NCI-H2029 treated with DMSO at 0.1 percent for 48 hours (cell line): ENCODE data around the gene ST6GALNAC1.
"Not testable (repeated sequence)": the region's sequence is repeated elsewhere in the genome, so short reads cannot be mapped to it uniquely, and the experiment has no call there.

Experiments
- DNase-seq: peaks from one replicate; lab custom pipeline; 2025; lab: John Stamatoyannopoulos, UW

Gene ST6GALNAC1

DNA sequence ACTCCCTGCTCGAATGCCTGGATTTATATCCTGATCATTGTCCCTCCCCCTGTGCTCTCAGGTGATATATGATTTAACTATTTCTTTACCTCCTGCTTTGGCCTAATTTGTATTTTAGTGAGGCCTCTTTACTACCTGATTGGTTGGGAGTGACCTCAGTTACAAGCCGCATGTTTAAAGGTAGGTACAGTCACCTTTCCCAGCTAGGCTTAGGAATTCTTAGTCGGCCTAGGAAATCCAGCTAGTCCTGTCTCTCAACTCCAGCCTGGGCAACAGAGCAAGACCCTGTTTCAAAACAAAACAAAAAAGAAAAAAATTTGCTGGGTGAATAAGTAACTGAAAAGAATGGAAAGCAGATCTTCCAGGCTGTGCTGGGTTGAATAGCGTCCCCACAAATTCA lies 31.1 kb downstream of the ST6GALNAC1 start:
- no peak for DNase-seq

DNA sequence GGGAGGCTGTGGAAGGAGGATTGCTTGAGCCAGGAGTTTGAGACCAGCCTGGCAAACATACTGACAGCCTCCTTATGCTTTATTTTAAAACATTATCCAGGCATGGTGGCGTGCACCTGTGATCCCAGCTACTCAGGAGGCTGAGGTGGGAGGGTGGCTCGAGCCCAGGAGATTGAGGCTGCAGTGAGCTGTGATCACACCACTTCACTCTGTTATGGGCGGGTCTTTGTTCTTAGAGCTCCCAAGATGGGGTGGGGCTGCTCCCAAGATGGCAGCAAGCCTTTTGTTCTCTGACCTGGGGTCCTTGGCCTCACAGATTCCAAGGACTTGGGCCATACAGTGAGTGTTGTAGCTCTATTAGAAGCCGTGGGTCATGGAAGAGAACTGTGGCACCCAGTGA lies 31.8 kb downstream of the ST6GALNAC1 start:
- DNase-seq: no peak

DNA sequence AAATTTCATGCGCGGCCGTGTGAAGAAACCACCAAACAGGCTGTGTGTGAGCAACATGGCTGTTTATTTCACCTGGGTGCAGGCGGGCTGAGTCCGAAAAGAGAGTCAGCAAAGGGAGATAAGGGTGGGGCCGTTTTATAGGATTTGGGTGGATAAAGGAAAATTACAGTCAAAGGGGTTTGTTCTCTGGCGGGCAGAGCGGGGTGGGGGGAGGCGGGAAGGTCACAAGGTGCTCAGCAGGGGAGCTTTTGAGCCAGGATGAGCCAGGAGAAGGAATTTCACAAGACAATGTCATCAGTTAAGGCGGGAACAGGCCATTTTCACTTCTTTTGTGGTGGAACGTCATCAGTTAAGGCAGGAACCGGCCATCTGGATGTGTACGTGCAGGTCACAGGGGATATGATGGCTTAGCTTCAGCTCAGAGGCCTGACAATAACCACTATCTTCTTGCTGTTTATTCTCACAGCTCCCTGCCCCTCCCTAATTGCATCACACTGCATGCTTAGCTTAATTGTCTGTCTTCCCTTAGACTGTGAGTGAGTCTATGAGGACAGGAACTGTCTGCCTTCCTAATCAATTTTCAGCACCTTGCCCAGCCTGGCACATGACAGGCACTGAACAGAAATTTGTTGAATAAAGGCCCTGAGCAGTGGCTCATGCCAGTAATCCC lies 32.3 kb downstream of the ST6GALNAC1 start:
- DNase-seq: not testable (repeated sequence)

DNA sequence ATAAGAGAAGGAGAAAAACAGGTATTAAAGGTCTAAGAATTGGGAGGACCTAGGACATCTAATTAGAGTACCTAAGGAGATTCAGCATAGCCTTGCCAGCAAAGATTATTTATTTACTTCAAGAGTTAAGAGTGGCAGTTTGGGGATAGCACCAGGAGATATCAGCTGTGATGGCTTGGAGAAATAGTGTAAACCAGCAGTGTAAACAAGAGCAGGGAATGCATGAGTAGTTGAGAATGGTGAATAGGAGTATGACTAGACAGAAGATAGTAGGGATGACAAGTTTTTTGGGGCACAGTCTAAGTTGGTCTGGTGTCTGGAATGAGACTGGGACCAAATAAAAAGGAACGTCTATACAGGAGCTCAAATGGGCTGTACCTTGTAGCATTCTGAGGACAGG lies 36.9 kb downstream of the ST6GALNAC1 start:
- DNase-seq: not testable (repeated sequence)

DNA sequence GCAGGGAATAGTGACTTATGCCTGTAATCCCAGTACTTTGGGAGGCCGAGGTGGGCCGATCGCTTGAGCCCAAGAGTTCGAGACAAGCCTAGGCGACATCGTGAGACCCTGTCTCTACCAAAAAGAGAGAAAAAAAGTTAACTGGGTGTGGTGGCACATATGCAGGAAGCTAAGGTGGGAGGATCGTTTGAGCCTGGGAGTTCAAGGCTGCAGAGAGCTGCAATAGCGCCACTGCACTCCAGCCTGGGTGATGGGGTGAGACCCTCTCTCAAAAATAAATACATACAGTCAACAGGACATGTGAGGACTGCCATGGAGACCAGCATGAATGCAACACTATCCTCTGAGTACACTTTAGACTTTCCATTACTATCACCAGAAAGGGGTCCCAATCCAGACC lies 42.5 kb downstream of the ST6GALNAC1 start:
- no peak for DNase-seq

DNA sequence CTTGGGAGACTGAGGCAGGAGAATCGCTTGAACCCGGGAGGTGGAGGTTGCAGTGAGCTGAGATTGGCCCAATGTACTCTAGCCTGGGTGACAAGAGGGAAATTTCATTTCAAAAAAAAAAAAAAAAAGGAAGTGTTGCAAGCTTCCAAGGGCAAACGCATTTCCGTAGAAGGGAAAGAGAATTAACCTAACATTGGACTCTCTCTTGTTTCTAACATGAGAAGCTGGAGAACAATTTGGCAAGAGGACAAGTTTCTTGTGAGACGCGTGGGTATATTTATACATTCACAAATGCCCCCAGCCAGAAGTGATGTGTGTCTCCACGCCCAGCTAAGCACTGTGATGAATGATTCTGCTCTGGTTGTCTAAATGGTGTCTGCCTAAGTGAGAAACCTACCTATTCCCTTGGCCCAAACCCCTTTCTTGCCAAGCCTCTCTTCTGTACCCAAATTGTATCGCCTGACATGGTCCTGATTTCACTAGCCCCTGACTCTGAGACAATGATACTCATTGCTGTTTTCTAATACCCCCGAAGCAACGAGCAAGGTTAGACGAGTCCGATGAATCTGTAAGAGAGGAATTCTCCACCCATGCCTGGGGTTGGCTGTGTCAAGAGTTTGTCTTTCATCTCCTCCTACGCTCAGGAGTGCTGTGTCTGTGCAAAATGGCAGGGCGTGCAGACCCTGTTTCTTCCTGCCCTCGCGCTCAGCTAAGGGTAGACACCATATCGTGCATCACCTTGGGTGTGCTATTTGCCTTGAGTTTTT lies 43.7 kb downstream of the ST6GALNAC1 start:
- DNase-seq: no peak

DNA sequence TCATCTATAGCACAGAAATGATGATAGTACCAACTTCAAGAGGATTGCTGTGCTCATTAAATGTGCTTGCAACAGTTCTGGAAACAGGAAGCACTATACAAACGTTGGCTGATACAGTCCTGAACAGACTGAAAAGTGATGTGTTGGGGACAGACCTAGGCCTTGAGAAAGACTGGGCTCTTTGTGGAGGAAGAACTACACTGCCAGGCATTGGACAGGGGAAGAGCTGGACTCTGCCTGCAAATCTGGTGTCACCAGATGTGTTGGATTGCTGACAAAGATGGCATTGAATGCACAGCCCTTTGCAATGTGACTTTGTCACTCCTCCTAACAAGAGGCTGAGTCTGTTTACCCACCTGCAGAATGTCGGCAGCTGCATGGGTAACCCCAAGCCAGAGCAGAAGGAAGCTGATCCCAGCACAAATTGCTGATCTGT lies 45.5 kb downstream of the ST6GALNAC1 start:
- peak; percentile 35 for DNase-seq

DNA sequence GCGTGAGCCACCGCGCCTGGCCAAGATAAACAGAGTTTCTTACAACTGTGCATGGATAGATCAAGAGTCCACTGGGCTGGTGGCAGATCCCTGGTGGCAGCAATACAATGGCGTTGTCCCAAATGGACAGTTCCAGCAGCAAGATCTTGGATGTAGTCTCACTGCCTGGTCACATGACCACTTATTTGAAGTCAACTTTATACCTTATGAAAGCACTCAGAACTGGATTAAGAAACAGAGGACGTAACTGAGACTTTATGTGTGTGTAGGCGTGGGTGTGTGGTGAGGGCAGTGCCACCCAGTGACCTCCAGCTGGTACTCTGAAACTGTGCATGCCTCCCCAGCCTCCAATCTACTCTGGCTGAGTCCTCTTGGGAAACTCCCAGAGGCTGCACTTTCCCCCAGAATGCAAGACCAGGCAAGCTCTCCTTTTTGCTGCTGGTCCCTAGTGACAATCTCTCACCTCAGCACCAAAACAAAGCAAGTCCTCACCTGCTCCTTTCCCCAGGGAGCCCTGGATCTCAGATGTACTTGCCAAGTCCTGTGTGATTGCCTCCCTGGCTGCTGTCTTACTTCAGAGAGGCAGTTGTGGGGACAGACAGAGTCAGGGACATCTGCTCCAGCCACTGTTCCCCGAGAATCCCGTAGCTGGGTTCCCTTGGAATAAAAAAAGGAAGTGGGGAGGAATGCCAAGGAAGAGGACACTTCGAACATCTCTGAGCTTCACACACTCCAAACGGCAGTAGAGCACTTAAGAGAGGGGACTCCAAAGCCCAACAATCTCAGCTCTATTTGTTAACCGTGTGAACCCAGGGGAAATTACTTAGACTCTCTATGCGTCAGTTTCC lies 46.2 kb downstream of the ST6GALNAC1 start:
- no peak for DNase-seq

DNA sequence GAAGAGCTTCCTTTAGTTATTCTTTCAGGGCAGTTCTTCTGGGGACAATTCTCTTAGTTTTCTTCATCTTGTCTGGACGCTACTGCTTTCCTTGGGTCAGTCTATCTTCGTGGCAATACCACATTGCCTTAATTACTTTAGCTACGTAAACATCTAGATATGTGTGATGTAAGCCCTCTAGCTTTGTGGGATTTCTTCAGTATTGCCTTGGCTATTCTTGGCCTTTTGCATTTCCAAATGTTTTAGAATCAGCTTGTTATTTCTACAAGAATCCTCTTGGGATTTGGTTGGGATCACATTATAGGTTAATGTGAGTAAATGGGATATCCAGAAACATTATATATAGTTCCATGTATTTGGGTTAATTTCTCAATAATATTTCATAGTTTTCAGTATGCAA lies 48.9 kb downstream of the ST6GALNAC1 start:
- DNase-seq: no peak

DNA sequence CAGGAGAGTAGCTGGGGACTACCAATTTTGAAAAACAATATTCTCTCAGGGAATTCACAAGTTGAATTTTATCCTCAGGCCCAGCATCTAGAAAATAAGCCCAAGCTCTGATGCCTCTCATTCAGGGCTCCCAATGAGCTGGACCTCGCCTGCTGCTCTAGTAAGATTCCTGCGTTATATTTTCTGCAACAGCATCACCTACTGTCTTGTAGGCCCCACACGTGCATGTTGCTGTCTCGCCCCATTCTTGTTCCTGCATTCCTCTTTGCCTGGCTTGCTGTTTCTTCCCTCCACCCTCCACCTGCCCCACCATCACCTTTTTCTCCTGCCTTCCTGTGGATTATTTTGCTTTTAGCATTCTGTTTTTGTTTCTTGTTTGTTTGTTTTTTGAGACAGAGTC lies 49.6 kb downstream of the ST6GALNAC1 start:
- DNase-seq: no peak

DNA sequence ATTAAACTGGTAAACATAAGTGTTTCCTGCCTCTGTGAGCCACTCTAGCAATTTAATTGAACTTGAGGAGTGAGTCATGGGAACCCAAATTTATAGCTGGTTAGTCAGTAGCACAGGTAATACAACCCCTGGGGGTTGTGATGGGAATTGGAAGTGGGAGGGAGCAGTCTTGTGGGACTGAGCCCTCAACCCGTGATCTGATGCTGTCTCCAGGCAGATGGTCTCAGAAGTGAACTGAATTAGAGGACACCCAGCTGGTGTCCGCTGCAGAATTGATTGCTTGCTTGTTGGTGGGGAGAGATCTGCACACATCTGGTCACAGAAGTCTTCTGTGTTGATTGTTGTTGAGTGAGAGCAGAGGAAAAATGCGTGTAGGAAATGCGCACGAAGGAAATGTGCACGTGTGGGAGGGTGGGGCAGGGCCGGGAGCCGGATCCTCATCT lies 50.2 kb downstream of the ST6GALNAC1 start:
- DNase-seq: no peak

DNA sequence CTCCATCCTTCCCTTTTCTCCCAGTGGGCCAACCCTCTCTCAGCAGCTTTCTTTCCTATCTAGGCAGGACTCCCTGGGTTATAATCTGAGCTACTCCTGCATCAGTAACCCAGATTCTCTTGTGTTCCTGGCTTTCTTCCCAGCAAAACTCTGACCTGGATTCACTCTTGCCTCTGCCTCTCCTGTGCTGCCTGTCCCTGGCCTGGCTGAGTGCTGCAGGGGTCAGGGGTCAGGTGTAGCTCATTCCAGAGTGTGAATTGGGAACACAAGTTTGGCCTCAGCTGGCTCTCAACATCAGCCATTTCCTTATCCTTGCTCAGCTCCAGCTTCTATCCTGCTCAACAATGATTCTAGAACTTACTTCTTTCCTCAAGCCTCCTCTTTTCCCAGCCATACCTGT lies 55.4 kb downstream of the ST6GALNAC1 start:
- no peak for DNase-seq

DNA sequence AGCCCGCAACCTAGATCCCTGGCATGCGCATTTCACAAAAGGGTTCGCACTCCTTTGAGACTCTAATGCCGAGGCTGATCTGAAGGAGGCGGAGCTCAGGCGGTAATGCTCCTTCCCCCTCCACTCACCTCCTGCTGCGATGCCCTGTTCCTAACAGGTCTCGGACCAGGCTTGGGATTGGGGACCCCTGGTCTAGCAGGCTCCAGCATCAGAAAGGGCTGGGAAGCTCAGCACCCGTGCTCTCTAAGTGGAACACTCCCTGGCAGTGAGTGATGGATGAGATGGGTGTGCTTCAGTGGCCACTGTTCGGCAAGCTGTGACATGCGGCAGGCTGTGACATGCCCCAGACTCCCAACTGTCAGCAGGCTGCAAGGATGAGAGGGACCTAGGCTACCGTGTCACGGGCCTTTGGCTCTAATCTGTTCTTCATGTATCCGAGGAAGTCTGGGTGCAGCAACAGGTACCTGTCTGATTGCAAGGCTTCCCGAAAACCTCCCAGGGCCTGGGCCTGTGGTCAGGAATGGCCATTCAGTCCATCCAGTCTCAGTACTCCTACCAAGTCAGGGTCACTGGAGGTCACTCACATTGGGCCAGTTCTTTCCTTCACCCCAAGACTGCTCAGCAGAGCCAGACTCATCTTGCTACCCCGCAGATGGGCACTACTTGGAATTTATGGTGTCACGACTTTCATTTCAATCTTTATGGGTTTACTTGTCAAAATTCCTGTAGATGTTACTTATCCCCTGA lies 56.6 kb downstream of the ST6GALNAC1 start:
- no peak for DNase-seq

DNA sequence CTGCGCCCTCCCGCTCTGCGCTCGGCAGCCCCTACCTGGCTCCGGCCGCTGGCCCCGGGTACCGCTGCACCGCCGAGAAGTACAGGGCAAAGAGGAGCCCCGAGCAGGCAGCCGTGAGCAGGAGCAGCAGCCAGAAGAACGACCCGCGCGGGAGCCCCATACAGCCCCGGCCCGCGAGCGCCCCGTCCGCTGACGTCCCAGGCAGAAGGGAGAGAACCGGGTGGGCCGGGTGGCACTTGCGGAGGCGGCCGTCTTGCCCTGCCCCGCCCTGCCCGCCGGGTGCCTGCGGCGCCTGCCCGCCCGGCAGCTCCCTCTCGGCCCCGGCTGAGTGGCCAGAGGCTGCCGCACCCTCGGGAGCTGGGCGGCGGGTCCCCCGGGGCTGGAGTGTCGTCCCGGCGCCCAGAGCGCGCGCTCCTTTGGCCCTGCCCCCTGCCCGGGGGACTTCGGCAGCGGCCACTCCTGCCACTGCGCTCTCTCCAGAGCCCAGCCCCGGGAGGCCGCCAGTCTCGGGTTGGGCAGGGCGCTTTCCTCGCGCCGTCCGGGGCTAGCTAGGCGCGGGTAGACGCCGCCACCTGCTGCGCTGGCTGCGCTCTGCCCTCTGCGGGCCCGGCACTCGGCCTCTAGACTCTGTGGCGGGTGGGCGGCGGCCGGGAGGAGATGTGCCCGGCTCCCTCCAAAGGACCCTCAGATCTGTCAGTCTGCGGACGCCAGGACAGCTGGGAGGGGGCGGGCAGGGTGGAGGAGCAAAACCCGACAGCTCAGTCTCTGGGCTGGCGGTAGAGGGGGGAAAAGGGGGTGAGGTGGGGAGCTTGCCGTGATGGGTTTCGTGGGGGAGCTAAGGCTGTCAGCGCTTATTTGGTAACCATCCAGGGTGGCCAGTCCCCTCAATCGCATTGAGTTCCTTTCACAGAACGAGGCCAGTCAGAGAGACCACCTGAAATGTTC lies 57.6 kb downstream of the ST6GALNAC1 start, which contains the start of gene ST6GALNAC2:
TSS of gene ST6GALNAC2 (minus strand) at position 212 of the 945 bp plus-strand sequence. CDS start at position 160, 52 bp downstream.
- no peak for DNase-seq

DNA sequence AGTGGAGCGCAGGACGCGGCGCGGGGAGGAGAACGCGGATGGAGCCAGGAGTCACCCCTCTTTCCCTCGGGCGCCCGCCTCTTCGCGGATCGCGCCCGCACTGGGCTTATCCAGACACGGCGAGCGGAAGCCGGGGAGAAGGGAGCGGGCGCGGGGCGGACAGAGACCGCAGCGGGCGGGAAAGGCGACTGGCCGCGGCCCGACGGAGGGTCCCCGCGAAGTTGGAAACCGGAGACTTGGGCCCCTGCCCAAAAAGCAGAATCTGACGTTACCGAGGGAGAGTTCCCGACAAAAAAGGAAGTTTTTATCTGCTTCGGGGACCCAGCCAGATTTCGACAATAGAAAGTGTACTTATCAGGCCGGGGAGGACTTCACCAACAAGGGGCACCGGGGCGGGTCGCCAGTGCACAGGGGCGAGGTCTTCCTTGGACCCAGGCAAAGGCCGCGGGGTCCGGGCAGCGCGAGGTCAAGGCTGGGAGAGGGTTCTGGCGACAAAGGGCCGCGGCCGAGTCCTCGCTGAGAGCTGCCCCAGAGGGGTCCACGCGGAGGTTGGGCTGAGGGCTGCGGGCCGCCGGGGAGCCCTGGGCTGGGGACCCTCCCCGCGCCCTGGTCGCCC lies 58.4 kb downstream of the ST6GALNAC1 start:
- no peak for DNase-seq

DNA sequence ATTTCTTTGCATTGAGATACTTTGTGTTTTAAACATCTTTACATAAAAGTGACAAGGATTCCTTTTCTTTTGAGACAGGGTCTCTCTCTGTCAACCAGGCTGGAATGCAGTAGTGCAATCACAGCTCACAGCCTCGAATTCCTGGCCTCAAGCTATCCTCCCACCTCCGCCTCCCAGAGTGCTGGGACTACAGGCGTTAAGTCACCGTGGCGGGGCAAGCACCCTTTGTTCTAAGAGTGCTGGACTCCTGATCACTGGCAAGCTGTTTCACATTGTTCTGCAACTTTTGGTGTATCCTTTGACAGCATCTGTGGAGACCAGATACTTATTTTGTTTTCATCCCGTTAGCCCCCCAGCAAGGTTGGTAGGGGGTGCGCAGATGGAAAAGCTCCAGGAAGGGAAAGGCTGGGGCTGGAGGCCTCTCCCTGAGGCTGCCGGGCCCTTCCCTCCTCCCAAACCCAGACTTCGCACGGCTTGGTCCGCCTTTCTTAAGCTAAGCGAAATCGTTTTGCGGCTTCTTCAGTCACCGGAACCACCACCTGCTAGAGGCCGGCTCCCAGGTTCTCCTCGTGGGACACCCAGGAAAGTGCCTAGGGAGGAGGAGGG lies 59.0 kb downstream of the ST6GALNAC1 start:
- DNase-seq: no peak

DNA sequence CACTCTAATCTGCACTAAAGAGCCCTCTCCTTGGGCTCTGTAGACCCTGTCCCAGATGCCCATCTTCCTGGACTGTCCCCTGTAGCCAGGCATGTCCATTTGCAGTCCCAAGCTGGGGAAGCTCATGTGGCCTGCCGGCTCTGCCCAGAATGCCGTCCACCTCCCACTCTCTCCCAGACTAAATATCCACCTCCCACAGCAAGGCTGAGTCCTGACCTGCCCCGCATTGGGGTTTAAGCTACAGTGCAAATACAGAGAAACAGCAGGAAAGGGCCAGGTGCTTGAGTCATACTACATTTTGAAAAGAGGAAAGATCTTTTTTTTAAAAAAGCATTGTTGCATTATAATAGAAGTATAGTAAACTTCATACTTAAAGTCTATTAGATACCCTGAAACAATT lies 60.9 kb downstream of the ST6GALNAC1 start:
- DNase-seq: no peak

DNA sequence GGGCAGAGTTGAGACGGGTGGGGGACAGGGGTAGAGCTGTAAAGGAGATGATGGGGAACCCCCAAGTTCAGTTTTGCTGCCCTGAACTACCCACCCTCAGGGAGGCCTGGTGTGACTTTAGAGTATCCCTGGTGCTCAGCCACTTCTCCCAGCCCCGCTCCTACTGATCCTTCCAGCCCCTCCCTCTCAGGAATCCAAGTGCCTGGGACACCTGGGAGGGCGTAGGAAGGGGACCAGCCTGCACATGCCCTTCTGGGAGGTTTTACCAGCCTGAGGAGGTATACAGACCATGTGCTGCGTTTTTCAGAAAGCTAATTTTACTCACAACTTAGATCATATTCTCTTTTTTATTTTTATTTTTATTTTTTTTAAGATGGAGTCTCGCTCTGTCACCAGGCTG lies 62.0 kb downstream of the ST6GALNAC1 start:
- no peak for DNase-seq

DNA sequence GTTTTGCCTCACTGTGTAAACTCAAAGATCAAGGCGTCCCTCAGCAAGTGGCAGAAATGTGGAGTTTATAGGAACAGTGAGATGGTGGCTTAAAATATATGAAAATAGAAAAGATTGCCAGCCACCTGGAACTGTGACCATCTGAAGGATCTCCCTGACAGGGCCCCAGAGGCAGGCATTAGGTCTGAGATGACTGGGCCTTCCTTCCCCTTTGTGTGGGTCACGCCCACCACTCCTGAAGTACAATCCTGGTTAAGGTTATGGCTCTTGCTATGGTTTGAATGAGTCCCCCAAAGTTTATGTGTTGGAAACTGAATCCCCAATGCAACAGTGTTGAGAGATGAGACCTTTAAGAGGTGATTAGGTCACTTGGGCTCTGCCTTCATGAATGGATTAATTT lies 64.3 kb downstream of the ST6GALNAC1 start:
- DNase-seq: no peak

DNA sequence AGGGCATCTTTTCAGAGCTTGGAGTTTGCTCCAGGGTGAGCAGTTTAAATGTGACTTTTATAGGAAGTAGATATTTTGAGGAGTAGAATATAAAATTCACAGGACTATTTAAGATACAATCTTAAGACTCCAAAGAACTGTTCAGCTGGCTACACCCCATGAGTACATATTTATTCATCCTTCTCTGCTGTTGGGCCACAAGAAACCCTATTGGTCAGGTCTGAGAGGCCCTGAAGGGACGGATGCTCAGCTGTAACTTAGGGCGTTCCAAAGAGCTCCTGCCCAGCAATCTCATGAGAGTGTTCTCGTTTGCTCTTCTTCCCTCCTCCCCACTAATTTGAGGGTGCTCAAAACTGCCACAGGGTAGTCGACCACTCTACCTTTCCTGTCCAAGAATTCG lies 65.2 kb downstream of the ST6GALNAC1 start:
- no peak for DNase-seq
